ENCODE results near the gene TMEM63A.

Gene TMEM63A

GRCh38 chr1:225923381-225923691 is 41.2 kb upstream of the TMEM63A start:
- H3K4me1 ChIP-seq (ENCODE audit: insufficient read depth, low read length) = peaks cover 54% of the 10 kb centered on the region
- H3K27me3 ChIP-seq (ENCODE audit: insufficient read depth, low read length, poor library complexity) = no peaks in the 10 kb centered on the region
- H2AFZ ChIP-seq (ENCODE audit: low read depth, low read length) = peak overlapping the region; percentile 95
- DNase-seq (no peak), ATAC-seq (ENCODE audit: insufficient read depth, low read depth) (no peak)
- H3K9ac ChIP-seq (ENCODE audit: low read depth, low read length) = peak overlapping the region; percentile 100
- TF ChIP-seq, protein P1, sequence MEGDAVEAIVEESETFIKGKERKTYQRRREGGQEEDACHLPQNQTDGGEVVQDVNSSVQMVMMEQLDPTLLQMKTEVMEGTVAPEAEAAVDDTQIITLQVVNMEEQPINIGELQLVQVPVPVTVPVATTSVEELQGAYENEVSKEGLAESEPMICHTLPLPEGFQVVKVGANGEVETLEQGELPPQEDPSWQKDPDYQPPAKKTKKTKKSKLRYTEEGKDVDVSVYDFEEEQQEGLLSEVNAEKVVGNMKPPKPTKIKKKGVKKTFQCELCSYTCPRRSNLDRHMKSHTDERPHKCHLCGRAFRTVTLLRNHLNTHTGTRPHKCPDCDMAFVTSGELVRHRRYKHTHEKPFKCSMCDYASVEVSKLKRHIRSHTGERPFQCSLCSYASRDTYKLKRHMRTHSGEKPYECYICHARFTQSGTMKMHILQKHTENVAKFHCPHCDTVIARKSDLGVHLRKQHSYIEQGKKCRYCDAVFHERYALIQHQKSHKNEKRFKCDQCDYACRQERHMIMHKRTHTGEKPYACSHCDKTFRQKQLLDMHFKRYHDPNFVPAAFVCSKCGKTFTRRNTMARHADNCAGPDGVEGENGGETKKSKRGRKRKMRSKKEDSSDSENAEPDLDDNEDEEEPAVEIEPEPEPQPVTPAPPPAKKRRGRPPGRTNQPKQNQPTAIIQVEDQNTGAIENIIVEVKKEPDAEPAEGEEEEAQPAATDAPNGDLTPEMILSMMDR (IDR thresholded peaks at IDR 0.05; ENCODE audit: borderline replicate concordance, extremely low read depth, low read length, poor library complexity, severe bottlenecking) = no peak
- no peak for TF ChIP-seq EZH2 (IDR thresholded peaks at IDR 0.05; ENCODE audit: borderline replicate concordance, low read depth, low read length, severe bottlenecking)
- peaks cover 36% of the 10 kb centered on the region for H3K79me2 ChIP-seq (ENCODE audit: insufficient read depth, low read length)
- H3K27ac ChIP-seq (ENCODE audit: low read length) = peak overlapping the region; percentile 96
- no peaks in the 10 kb centered on the region for H3K9me3 ChIP-seq (ENCODE audit: insufficient read depth, low read length, severe bottlenecking)
- peaks cover 20% of the 10 kb centered on the region for H4K20me1 ChIP-seq (ENCODE audit: insufficient read depth, low read length)
- peak overlapping the region; percentile 96 to 99 for H3K4me3 ChIP-seq (ENCODE audit: low read depth in 1 of 2, low read length in 2 of 2)
- H3K36me3 ChIP-seq (ENCODE audit: insufficient read depth, low read length) = peaks cover 39% of the 10 kb centered on the region
- peak overlapping the region; percentile 94 for H3K4me2 ChIP-seq (ENCODE audit: insufficient read depth, low read length)

DNA sequence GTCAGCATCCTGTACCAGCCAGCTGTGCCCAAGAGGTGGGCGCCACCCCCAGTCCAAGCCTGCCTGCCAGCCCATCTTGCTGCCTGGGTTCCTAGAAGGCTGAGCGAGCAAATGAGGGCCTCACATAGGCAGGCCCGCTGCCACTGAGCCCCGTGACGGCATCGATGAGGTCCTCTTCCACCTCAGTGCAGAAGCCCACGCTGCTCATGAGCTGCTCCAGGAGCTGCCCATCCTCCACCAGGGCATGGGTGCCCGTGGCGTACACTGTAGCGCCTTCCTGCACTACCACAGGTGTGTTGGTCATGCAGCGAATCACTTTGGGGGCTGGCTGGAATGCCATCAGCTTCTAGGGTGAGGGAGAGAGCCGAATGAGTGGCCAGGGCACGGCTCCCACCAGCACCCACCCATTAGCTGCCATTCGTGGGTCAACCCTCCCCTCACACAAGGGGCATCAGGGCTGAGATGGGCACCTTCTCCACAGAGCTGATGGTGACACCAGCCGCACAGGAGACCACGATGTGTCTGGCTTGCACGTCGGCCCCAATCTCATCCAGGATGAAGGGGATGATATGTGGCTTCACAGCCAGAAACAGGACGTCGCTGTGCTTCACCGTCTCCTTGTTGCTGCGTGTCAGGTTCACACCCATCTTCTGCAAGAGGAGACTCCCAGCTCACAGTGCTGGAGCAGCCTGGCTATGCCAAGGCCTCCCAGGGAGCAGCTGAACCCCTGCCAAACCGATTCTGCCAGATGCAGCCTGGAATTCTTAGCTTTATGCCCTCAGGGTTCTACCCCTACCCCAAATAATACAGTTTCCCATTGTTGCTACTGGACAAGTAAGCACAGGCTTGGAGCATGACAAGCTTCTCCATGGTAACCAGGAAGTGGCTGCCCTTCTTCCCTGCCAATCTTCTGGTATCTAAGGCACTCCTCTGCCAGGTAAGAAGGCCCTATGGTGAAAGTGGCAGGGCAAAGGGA is 39.8 kb upstream of the TMEM63A start:
- H3K9me3 ChIP-seq (ENCODE audit: insufficient read depth, low read length, severe bottlenecking) = no peaks in the 10 kb centered on the region
- peak overlapping the region; percentile 94 for H3K4me2 ChIP-seq (ENCODE audit: insufficient read depth, low read length)
- no peak for ATAC-seq (ENCODE audit: insufficient read depth, low read depth)
- peaks cover 48% of the 10 kb centered on the region for H3K36me3 ChIP-seq (ENCODE audit: insufficient read depth, low read length)
- H3K4me1 ChIP-seq (ENCODE audit: insufficient read depth, low read length) = peaks cover 54% of the 10 kb centered on the region
- peaks cover 20% of the 10 kb centered on the region for H4K20me1 ChIP-seq (ENCODE audit: insufficient read depth, low read length)
- H3K9ac ChIP-seq (ENCODE audit: low read depth, low read length) = peak overlapping the region; percentile 100
- H3K79me2 ChIP-seq (ENCODE audit: insufficient read depth, low read length) = peaks cover 36% of the 10 kb centered on the region
- peak overlapping the region in 1 of 2 experiments; percentile 99; a peak in 2 of 4 replicates for H3K4me3 ChIP-seq (ENCODE audit: low read depth in 1 of 2, low read length in 2 of 2)
- peak overlapping the region; percentile 96 for H3K27ac ChIP-seq (ENCODE audit: low read length)
- H2AFZ ChIP-seq (ENCODE audit: low read depth, low read length) = no peak overlapping the region
- DNase-seq = no peak
- TF ChIP-seq, protein P1 (IDR thresholded peaks at IDR 0.05; ENCODE audit: borderline replicate concordance, extremely low read depth, low read length, poor library complexity, severe bottlenecking) = no peak
- H3K27me3 ChIP-seq (ENCODE audit: insufficient read depth, low read length, poor library complexity) = no peaks in the 10 kb centered on the region

GRCh38 chr1:225919906-225920305 is 37.7 kb upstream of the TMEM63A start:
- no peak overlapping the region for H3K4me3 ChIP-seq (ENCODE audit: low read depth in 1 of 2, low read length in 2 of 2)
- H3K27me3 ChIP-seq (ENCODE audit: insufficient read depth, low read length, poor library complexity) = no peaks in the 10 kb centered on the region
- DNase-seq = peak; percentile 80
- peaks cover 53% of the 10 kb centered on the region for H3K36me3 ChIP-seq (ENCODE audit: insufficient read depth, low read length)
- H3K4me1 ChIP-seq (ENCODE audit: insufficient read depth, low read length) = peaks cover 51% of the 10 kb centered on the region
- peak overlapping the region; percentile 84 for H3K27ac ChIP-seq (ENCODE audit: low read length)
- H4K20me1 ChIP-seq (ENCODE audit: insufficient read depth, low read length) = peaks cover 20% of the 10 kb centered on the region
- no peaks in the 10 kb centered on the region for H3K9me3 ChIP-seq (ENCODE audit: insufficient read depth, low read length, severe bottlenecking)
- ATAC-seq (ENCODE audit: insufficient read depth, low read depth) = peak; percentile 51
- no peak for TF ChIP-seq EZH2 (IDR thresholded peaks at IDR 0.05; ENCODE audit: borderline replicate concordance, low read depth, low read length, severe bottlenecking)
- TF ChIP-seq, protein P1 (IDR thresholded peaks at IDR 0.05; ENCODE audit: borderline replicate concordance, extremely low read depth, low read length, poor library complexity, severe bottlenecking) = no peak
- H2AFZ ChIP-seq (ENCODE audit: low read depth, low read length) = no peak overlapping the region
- H3K9ac ChIP-seq (ENCODE audit: low read depth, low read length) = peak overlapping the region; percentile 34; the same call in 1 of the 2 replicates
- H3K4me2 ChIP-seq (ENCODE audit: insufficient read depth, low read length) = peak overlapping the region; percentile 94
- H3K79me2 ChIP-seq (ENCODE audit: insufficient read depth, low read length) = peaks cover 36% of the 10 kb centered on the region

Data from DND-41 (cell line).